CD4-positive, CD25-positive, alpha-beta regulatory T cell (primary cell): ENCODE measurements around the gene RHOBTB1. TPM values are rescaled to one million over a fixed set of nuclear protein-coding genes. Genes with fewer than 3 reads are reported as not detected.

Experiments
- ATAC-seq, 2 donors: fragments of 150-1000 bp; cut with Tn5 transposase; one replicate each; pipeline ENCODE4 v1.10.0; 2021; ENCODE audit warnings: low read depth in 2 of 2, moderate number of reproducible peaks in 2 of 2, moderate library complexity in 1 of 2
- DNase-seq, 3 donors: peaks; one replicate each; pipeline versions ENCODE4 v3.0.0 to v3.0.0-alpha.2; 2012 to 2022; ENCODE audit warnings: mixed read lengths in 1 of 3
- H3K27ac ChIP-seq: one replicate; pipeline ENCODE4 v1.7.0; 2013; ENCODE audit warnings: mild to moderate bottlenecking, low read length; ENCODE audit not compliant: insufficient read depth, poor library complexity, severe bottlenecking
- H3K27me3 ChIP-seq: one replicate; pipeline ENCODE4 v1.7.0; 2013; ENCODE audit warnings: low read length; ENCODE audit not compliant: control insufficient read depth, insufficient read depth
- H3K36me3 ChIP-seq: one replicate; pipeline ENCODE4 v1.7.0; 2013; ENCODE audit warnings: mild to moderate bottlenecking, low read length, moderate library complexity; ENCODE audit not compliant: control insufficient read depth, insufficient read depth
- H3K4me1 ChIP-seq: 2 replicates; pipeline ENCODE4 v1.7.0; 2013; ENCODE audit warnings: mild to moderate bottlenecking, low read length; ENCODE audit not compliant: insufficient read depth, control insufficient read depth, poor library complexity, severe bottlenecking
- H3K4me3 ChIP-seq: one replicate; pipeline ENCODE4 v1.7.0; 2013; ENCODE audit warnings: low read depth, mild to moderate bottlenecking, low read length, moderate library complexity
- H3K9me3 ChIP-seq, 2 experiments: 1 replicate in 1 of 2; 2 replicates in 1 of 2; pipeline ENCODE4 v1.7.0; 2013; ENCODE audit warnings: low read length in 2 of 2, mild to moderate bottlenecking in 1 of 2, moderate library complexity in 1 of 2; ENCODE audit not compliant: control insufficient read depth in 2 of 2
- H3K27ac Mint-ChIP-seq, 3 donors: one replicate each; pipeline ENCODE4 v1.8.0; 2020 to 2022; ENCODE audit warnings: mild to moderate bottlenecking in 3 of 3, mixed read lengths in 3 of 3, moderate library complexity in 2 of 3
- H3K27me3 Mint-ChIP-seq: one replicate; pipeline ENCODE4 v1.8.0; 2022; ENCODE audit warnings: mild to moderate bottlenecking, mixed read lengths
- H3K36me3 Mint-ChIP-seq: one replicate; pipeline ENCODE4 v1.8.0; 2020; ENCODE audit warnings: mixed read lengths
- H3K4me1 Mint-ChIP-seq, 4 donors: one replicate each; pipeline ENCODE4 v1.8.0; 2020 to 2022; ENCODE audit warnings: mixed read lengths in 4 of 4, mild to moderate bottlenecking in 1 of 4
- H3K4me3 Mint-ChIP-seq, 4 donors: one replicate each; pipeline ENCODE4 v1.8.0; 2020 to 2022; ENCODE audit warnings: mild to moderate bottlenecking in 4 of 4, mixed read lengths in 4 of 4, moderate library complexity in 3 of 4
- H3K9me3 Mint-ChIP-seq, 7 donors: one replicate each; pipeline ENCODE4 v1.8.0; 2020 to 2022; ENCODE audit warnings: mixed read lengths in 7 of 7, mild to moderate bottlenecking in 3 of 7, moderate library complexity in 2 of 7
- polyA plus RNA-seq, 4 donors: library from polyadenylated mRNA; unstranded; fragments of 300-500 nt; fragmentation: Illumina TruSeq; gene quantifications; one replicate each; pipeline ENCODE4 v1.2.3, GENCODE V29; 2021
- total RNA-seq: library from RNA; stranded (reverse); gene quantifications from one replicate; pipeline ENCODE4 v1.2.3, GENCODE V29; 2022

Gene RHOBTB1
- total and polyA plus RNA-seq, 5 donors from 2014 or later = 1.8 TPM; not detected in 4

GRCh38 chr10:60944910-60945297 is 919 bp upstream of the RHOBTB1 start:
- Histone ChIP-seq H3K27ac (no peak overlapping the region), H3K36me3 (no peaks in the 10 kb centered on the region), H3K4me3 (no peak overlapping the region), H3K27me3 (peaks cover 31% of the 10 kb centered on the region), H3K9me3 (no peaks in the 10 kb centered on the region), H3K4me1 (peaks cover 17% of the 10 kb centered on the region)
- Mint-ChIP-seq H3K4me3 (peak overlapping the region in 2 of 4 donors; percentile 52 to 56), H3K36me3 (no peaks in the 10 kb centered on the region), H3K27me3 (peaks cover 63% of the 10 kb centered on the region), H3K4me1 (peaks cover 0 to 9% (median 3%) of the 10 kb centered on the region in 4 donors), H3K9me3 (peaks cover 0 to 3% (median 0%) of the 10 kb centered on the region in 7 donors), H3K27ac (no peak overlapping the region)
- DNase-seq = no peak
- no peak for ATAC-seq

DNA sequence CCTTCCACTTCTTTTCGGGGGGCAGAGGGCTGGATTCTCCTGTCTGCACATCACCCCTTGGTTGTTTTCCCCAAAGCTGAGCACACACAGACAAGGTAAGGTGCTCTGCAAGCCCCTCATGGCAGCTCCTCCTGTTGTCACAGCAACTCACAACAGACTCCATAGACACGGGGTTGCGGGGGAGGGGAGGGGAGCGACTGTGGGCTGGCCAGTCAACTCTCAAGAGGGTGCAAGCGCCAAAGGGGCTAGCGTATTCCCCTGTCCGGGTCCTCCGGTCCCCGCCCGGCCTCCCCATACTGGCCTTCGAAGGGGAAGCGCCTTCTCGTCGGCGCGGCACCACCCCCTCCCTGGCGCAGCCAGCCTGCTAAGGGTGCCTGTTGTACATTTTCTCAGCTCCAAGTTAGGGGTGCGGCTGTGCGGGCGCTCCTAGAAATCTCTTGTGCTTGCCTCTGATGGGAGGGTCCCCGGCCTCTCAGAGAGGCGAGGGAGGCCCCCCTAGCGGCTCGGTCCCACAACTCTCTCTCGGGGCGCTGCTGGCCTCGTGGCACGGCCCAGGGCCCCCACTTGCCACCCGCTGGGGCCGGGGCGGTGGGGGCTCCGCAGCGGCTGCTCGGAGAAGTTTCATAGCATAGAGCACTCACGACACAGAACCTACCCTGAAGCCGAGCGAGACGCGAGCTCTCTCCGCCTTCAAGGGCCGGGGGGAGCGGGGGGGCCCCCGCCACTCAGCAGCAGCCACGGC is 498 bp downstream of the RHOBTB1 start:
- peak overlapping the region in 1 of 4 donors; percentile 2 for H3K4me3 Mint-ChIP-seq
- H3K36me3 Mint-ChIP-seq = no peaks in the 10 kb centered on the region
- Histone ChIP-seq H3K9me3 (no peaks in the 10 kb centered on the region), H3K36me3 (no peaks in the 10 kb centered on the region), H3K4me1 (peaks cover 17% of the 10 kb centered on the region), H3K27me3 (peaks cover 35% of the 10 kb centered on the region), H3K27ac (no peak overlapping the region), H3K4me3 (no peak overlapping the region)
- H3K9me3 Mint-ChIP-seq = peaks cover 0 to 3% (median 1%) of the 10 kb centered on the region in 7 donors
- no peak overlapping the region for H3K27ac Mint-ChIP-seq
- no peak for DNase-seq
- H3K4me1 Mint-ChIP-seq = peaks cover 0 to 9% (median 3%) of the 10 kb centered on the region in 4 donors
- peak in 1 of 2 donors; percentile 9 for ATAC-seq
- H3K27me3 Mint-ChIP-seq = peaks cover 59% of the 10 kb centered on the region

DNA sequence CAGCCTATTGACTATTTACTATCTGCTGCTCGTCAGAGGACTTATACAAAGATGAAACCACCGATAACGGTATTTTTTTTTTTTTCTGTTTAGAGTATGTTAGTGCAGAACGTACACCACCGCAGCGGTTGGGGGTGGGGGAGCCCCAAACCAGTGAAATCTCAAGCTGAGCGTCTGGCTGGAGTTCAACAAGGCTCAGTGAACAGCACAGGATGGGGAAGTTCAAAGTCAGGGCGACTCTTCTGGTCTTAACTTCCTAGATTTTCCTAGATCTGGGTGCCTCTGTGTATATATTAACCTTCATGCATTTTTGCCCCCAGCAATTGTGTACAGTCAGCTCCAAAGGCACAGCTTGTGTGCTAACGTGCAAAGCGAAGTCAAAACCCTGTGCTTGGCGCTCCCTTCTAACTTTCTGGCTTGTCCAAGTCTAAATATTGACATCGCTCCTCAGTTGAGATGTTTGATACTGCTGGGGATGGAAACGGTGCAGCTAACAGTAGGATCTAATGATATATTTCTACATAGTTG is 1.1 kb downstream of the RHOBTB1 start:
- DNase-seq (peak in 1 of 3 donors; percentile 1), ATAC-seq (no peak)
- Mint-ChIP-seq H3K9me3 (peaks cover 0 to 3% (median 0%) of the 10 kb centered on the region in 7 donors), H3K4me1 (peaks cover 0 to 9% (median 3%) of the 10 kb centered on the region in 4 donors), H3K36me3 (no peaks in the 10 kb centered on the region), H3K27me3 (peaks cover 53% of the 10 kb centered on the region), H3K4me3 (peak overlapping the region in 1 of 4 donors; percentile 2), H3K27ac (no peak overlapping the region)
- no peak overlapping the region for H3K27ac ChIP-seq
- peak overlapping the region; percentile 13 for H3K4me3 ChIP-seq
- H3K36me3 ChIP-seq = no peaks in the 10 kb centered on the region
- peaks cover 35% of the 10 kb centered on the region for H3K27me3 ChIP-seq
- H3K4me1 ChIP-seq = peaks cover 17% of the 10 kb centered on the region
- no peaks in the 10 kb centered on the region for H3K9me3 ChIP-seq

GRCh38 chr10:60942134-60942787 is 1.7 kb downstream of the RHOBTB1 start:
- H3K27ac Mint-ChIP-seq = no peak overlapping the region
- H3K27me3 ChIP-seq = peaks cover 31% of the 10 kb centered on the region
- no peak for DNase-seq
- no peak overlapping the region for H3K4me3 ChIP-seq
- no peak for ATAC-seq
- no peaks in the 10 kb centered on the region for H3K36me3 ChIP-seq
- no peak overlapping the region for H3K4me3 Mint-ChIP-seq
- H3K4me1 ChIP-seq = peaks cover 17% of the 10 kb centered on the region
- H3K36me3 Mint-ChIP-seq = no peaks in the 10 kb centered on the region
- H3K4me1 Mint-ChIP-seq = peaks cover 0 to 9% (median 3%) of the 10 kb centered on the region in 4 donors
- no peak overlapping the region for H3K27ac ChIP-seq
- H3K9me3 Mint-ChIP-seq = peaks cover 0 to 5% (median 0%) of the 10 kb centered on the region in 7 donors
- H3K27me3 Mint-ChIP-seq = peaks cover 52% of the 10 kb centered on the region
- no peaks in the 10 kb centered on the region for H3K9me3 ChIP-seq

DNA sequence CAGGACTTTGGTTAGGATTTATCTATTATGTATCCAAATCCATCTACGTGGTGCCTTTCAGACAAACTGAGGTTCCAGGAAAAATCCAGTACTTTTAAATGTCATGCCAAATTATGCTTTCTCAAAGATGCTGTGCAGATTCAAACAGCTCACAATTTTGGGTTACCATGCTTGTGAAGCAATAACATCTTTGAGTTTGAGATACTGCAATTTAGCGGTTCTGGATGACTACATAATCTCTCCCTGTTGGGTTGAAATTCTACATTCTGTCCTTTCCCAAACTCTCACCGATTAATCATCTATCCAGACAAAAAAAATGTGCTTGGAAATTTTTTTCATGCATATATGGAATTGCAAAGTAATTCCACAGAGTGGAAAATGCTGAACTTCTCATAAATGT is 3.5 kb downstream of the RHOBTB1 start:
- Histone ChIP-seq H3K36me3 (no peaks in the 10 kb centered on the region), H3K4me3 (no peak overlapping the region), H3K27me3 (peaks cover 30% of the 10 kb centered on the region), H3K9me3 (no peaks in the 10 kb centered on the region), H3K27ac (no peak overlapping the region), H3K4me1 (peaks cover 17% of the 10 kb centered on the region)
- H3K27ac Mint-ChIP-seq = no peak overlapping the region
- DNase-seq (no peak), ATAC-seq (no peak)
- H3K9me3 Mint-ChIP-seq = peaks cover 0 to 5% (median 0%) of the 10 kb centered on the region in 7 donors
- H3K4me1 Mint-ChIP-seq = peaks cover 0 to 9% (median 3%) of the 10 kb centered on the region in 4 donors
- peaks cover 37% of the 10 kb centered on the region for H3K27me3 Mint-ChIP-seq
- no peak overlapping the region for H3K4me3 Mint-ChIP-seq
- H3K36me3 Mint-ChIP-seq = no peaks in the 10 kb centered on the region

- no peak overlapping the region for H3K27ac ChIP-seq
- DNase-seq (no peak), ATAC-seq (no peak)
- H3K4me3 ChIP-seq = no peak overlapping the region
- no peaks in the 10 kb centered on the region for H3K9me3 ChIP-seq
- H3K27me3 Mint-ChIP-seq = peaks cover 23% of the 10 kb centered on the region
- peaks cover 21% of the 10 kb centered on the region for H3K27me3 ChIP-seq
- H3K27ac Mint-ChIP-seq = no peak overlapping the region
- H3K36me3 ChIP-seq = no peaks in the 10 kb centered on the region
- peaks cover 0 to 5% (median 0%) of the 10 kb centered on the region in 7 donors for H3K9me3 Mint-ChIP-seq
- H3K4me1 ChIP-seq = peaks cover 5% of the 10 kb centered on the region
- H3K36me3 Mint-ChIP-seq = no peaks in the 10 kb centered on the region
- H3K4me3 Mint-ChIP-seq = peak overlapping the region in 1 of 4 donors; percentile 80
- H3K4me1 Mint-ChIP-seq = peaks cover 0 to 5% (median under 1%) of the 10 kb centered on the region in 4 donors
These were observed 6.0 kb downstream of the RHOBTB1 start for GRCh38 chr10:60937784-60938654.

DNA sequence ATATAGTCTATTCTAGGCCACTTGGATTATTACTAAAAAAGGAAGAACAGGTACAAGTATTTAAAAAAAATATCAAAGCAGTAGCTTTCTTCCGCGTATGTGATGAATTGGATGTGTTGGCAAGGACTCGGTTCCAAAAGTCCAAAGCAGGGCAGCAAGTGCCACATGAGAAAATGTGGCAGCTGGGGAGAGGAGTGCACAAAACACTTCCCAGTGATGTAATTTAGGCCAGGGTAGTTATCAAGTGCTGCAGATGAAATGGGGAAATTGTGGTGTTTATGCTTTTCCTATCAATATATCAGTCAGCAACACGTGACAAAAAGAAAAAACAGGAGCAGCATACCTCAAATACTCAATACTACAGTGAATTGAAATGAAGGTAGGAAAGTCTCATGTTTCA is 7.0 kb downstream of the RHOBTB1 start:
- no peaks in the 10 kb centered on the region for H3K9me3 ChIP-seq
- Mint-ChIP-seq H3K9me3 (peaks cover 0 to 5% (median 0%) of the 10 kb centered on the region in 7 donors), H3K4me1 (no peaks in the 10 kb centered on the region), H3K4me3 (no peak overlapping the region), H3K36me3 (no peaks in the 10 kb centered on the region), H3K27ac (no peak overlapping the region), H3K27me3 (peaks cover 13% of the 10 kb centered on the region)
- H3K27ac ChIP-seq = no peak overlapping the region
- DNase-seq (no peak), ATAC-seq (no peak)
- H3K36me3 ChIP-seq = no peaks in the 10 kb centered on the region
- no peaks in the 10 kb centered on the region for H3K4me1 ChIP-seq
- H3K4me3 ChIP-seq = no peak overlapping the region
- peaks cover 15% of the 10 kb centered on the region for H3K27me3 ChIP-seq
